OCI-LY1 (cell line): ENCODE results near the gene C18orf63.

Experiments
- H2AFZ ChIP-seq: fragments of 200-600 bp; sonication (generic), shearing (Covaris generic); 2 replicates; pipeline ENCODE4 v1.6.0; 2014; ENCODE audit warnings: antibody characterized with exemption, mild to moderate bottlenecking, low read length
- H3F3A ChIP-seq: fragments of 200-600 bp; sonication (generic), shearing (Covaris generic); 2 replicates; pipeline ENCODE4 v1.6.0; 2014; ENCODE audit warnings: mild to moderate bottlenecking, antibody characterized with exemption, low read length, moderate library complexity; ENCODE audit not compliant: insufficient read depth
- H3K27ac ChIP-seq: fragments of 200-600 bp; sonication (generic); 2 replicates; pipeline ENCODE4 v1.5.1; 2014; ENCODE audit warnings: low read length, mixed run types, mild to moderate bottlenecking, low read depth; ENCODE audit not compliant: poor library complexity, severe bottlenecking
- H3K27me3 ChIP-seq: fragments of 200-600 bp; sonication (generic); 2 replicates; pipeline ENCODE4 v1.6.0; 2014; ENCODE audit warnings: antibody characterized with exemption, mild to moderate bottlenecking, low read length, moderate library complexity; ENCODE audit not compliant: insufficient read depth
- H3K36me3 ChIP-seq: fragments of 200-600 bp; sonication (generic); 2 replicates; pipeline ENCODE4 v1.6.1; 2014; ENCODE audit warnings: mild to moderate bottlenecking, antibody characterized with exemption, low read length, moderate library complexity, mixed read lengths; ENCODE audit not compliant: insufficient read depth
- H3K4me1 ChIP-seq: fragments of 200-600 bp; sonication (generic); 2 replicates; pipeline ENCODE4 v1.5.1; 2014; ENCODE audit warnings: mild to moderate bottlenecking, low read length, moderate library complexity; ENCODE audit not compliant: insufficient read depth, severe bottlenecking
- H3K4me2 ChIP-seq: fragments of 200-600 bp; sonication (generic), shearing (Covaris generic); 2 replicates; pipeline ENCODE4 v1.6.1; 2014; ENCODE audit warnings: low read length
- H3K4me3 ChIP-seq: fragments of 200-600 bp; sonication (generic); 2 replicates; pipeline ENCODE4 v1.5.1; 2014; ENCODE audit warnings: low read length, low read depth, mild to moderate bottlenecking, mixed read lengths; ENCODE audit not compliant: poor library complexity, severe bottlenecking
- H3K79me2 ChIP-seq: fragments of 200-600 bp; shearing (Covaris generic); 2 replicates; pipeline ENCODE4 v1.6.1; 2016; ENCODE audit warnings: mixed run types, low read length, mixed read lengths; ENCODE audit not compliant: insufficient read depth
- H3K9ac ChIP-seq: fragments of 200-600 bp; sonication (generic), shearing (Covaris generic); 2 replicates; pipeline ENCODE4 v1.6.1; 2014; ENCODE audit warnings: mild to moderate bottlenecking, low read length, mixed read lengths
- H3K9me2 ChIP-seq: fragments of 200-600 bp; sonication (generic), shearing (Covaris generic); 2 replicates; pipeline ENCODE4 v1.6.1; 2014; ENCODE audit warnings: low read depth, mild to moderate bottlenecking, low read length, mixed read lengths
- H3K9me3 ChIP-seq: fragments of 200-600 bp; shearing (Covaris generic); 2 replicates; pipeline ENCODE4 v1.6.1; 2014; ENCODE audit warnings: low read length, mixed read lengths
- H4K20me1 ChIP-seq: fragments of 200-600 bp; sonication (generic), shearing (Covaris generic); 2 replicates; pipeline ENCODE4 v1.6.0; 2016; ENCODE audit warnings: mild to moderate bottlenecking, low read length; ENCODE audit not compliant: insufficient read depth
- EZH2 ChIP-seq: fragments of 200-600 bp; sonication (generic), shearing (Covaris generic); IDR thresholded peaks from 2 replicates; pipeline ENCODE4 v1.8.0; 2017; ENCODE audit warnings: borderline replicate concordance, mixed run types, mild to moderate bottlenecking, antibody characterized with exemption, low read length, moderate library complexity, mixed read lengths
- TF ChIP-seq, protein P1 (sequence below): fragments of 200-600 bp; sonication (generic), shearing (Covaris generic); IDR thresholded peaks from 2 replicates; pipeline ENCODE4 v1.5.1; 2017; ENCODE audit warnings: mild to moderate bottlenecking, antibody characterized with exemption, low read length, moderate library complexity, mixed read lengths

C18orf63 gene

DNA sequence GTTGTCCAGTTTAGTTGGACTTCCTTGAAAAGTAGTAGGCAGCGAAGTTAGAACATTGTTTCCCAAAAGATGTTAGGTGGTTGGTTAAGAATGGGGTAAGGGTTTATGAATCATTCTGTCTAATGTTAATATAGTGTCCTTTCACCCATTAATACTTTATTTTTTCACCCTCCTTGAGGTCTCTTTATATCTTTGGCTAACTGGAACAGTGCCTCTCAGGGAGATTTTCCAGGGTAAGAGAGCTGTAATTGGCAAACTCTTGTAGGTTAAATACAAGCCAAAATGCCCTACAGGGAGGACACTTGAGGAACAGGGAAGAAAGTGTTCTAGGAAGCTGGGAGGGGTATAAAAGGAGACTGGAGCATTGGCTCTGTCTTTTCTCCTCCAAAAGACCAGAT, 22.3 kb downstream of the C18orf63 start:
- Histone ChIP-seq H3K27ac (no peak overlapping the region), H4K20me1 (no peaks in the 10 kb centered on the region), H3K79me2 (no peaks in the 10 kb centered on the region), H3K4me3 (no peak overlapping the region), H3K9ac (no peak overlapping the region), H3K4me1 (no peaks in the 10 kb centered on the region), H3K36me3 (no peaks in the 10 kb centered on the region), H2AFZ (no peak overlapping the region), H3F3A (no peaks in the 10 kb centered on the region), H3K4me2 (no peak overlapping the region), H3K9me2 (no peaks in the 10 kb centered on the region), H3K9me3 (no peaks in the 10 kb centered on the region), H3K27me3 (no peaks in the 10 kb centered on the region; the same call in 1 of the 2 replicates)
- no peak for TF ChIP-seq EZH2
- TF ChIP-seq, protein P1, sequence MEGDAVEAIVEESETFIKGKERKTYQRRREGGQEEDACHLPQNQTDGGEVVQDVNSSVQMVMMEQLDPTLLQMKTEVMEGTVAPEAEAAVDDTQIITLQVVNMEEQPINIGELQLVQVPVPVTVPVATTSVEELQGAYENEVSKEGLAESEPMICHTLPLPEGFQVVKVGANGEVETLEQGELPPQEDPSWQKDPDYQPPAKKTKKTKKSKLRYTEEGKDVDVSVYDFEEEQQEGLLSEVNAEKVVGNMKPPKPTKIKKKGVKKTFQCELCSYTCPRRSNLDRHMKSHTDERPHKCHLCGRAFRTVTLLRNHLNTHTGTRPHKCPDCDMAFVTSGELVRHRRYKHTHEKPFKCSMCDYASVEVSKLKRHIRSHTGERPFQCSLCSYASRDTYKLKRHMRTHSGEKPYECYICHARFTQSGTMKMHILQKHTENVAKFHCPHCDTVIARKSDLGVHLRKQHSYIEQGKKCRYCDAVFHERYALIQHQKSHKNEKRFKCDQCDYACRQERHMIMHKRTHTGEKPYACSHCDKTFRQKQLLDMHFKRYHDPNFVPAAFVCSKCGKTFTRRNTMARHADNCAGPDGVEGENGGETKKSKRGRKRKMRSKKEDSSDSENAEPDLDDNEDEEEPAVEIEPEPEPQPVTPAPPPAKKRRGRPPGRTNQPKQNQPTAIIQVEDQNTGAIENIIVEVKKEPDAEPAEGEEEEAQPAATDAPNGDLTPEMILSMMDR = no peak

DNA sequence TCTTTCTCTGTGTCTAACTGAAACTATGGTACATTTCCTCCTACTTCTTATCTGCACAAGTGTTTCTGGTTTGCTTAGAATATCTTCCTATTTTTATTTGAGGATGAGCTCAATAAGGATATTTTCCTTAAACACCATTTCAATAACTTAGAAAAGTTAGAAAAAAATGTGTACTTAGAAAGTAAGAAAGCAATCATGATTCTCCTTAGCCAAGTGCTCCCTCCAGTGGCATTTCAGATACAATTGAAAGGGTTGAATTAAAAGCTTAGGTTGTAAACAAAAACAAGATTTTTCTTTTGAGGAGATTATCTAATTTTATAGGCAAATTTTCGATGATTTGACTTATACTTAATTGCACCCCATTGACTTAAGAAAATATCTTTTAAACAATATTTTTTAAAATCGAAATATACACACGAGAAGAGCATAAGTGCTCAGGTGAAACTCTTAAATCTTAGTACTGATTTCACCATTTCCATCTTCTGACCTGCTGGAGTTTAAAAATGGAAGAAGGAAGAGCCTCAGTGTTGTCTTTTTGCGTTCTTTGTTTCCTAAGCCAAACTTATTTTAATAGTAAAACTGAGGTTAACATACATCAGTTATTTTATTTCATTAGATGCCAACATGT, 26.9 kb downstream of the C18orf63 start:
- H3K79me2 ChIP-seq = no peaks in the 10 kb centered on the region
- H3K4me1 ChIP-seq = no peaks in the 10 kb centered on the region
- H3K4me2 ChIP-seq = no peak overlapping the region
- no peaks in the 10 kb centered on the region for H3F3A ChIP-seq
- H3K27ac ChIP-seq = no peak overlapping the region
- no peak for TF ChIP-seq EZH2
- TF ChIP-seq, protein P1 = peak; percentile 65
- H3K9me3 ChIP-seq = no peaks in the 10 kb centered on the region
- H3K4me3 ChIP-seq = no peak overlapping the region
- H3K9me2 ChIP-seq = no peaks in the 10 kb centered on the region
- no peak overlapping the region for H3K9ac ChIP-seq
- no peaks in the 10 kb centered on the region for H3K27me3 ChIP-seq
- H4K20me1 ChIP-seq = no peaks in the 10 kb centered on the region
- no peak overlapping the region for H2AFZ ChIP-seq
- H3K36me3 ChIP-seq = no peaks in the 10 kb centered on the region

DNA sequence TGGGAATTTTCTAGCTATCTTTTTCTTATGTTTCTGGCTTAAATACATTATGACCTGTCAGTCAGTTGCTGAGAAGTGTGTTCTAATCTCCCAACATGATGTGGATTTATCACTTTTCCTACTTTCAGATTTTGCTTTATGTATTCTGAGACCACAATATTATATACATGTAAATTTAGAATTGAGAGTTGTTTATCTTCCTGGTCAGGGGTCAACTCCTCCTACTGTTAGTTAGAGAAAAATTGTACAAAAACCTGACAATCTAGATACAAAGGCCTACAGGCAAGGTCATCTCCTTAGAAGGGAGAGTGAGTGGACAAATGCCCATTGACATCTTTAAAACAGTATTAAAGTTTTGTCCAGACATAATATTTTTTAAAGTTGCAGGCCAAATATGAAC, 30.6 kb downstream of the C18orf63 start:
- H3K27ac ChIP-seq = no peak overlapping the region
- TF ChIP-seq, protein P1 = no peak
- no peak for TF ChIP-seq EZH2
- no peaks in the 10 kb centered on the region for H3K27me3 ChIP-seq
- no peaks in the 10 kb centered on the region for H3K4me1 ChIP-seq
- H3K9me2 ChIP-seq = no peaks in the 10 kb centered on the region
- no peaks in the 10 kb centered on the region for H3K36me3 ChIP-seq
- H3K79me2 ChIP-seq = no peaks in the 10 kb centered on the region
- H2AFZ ChIP-seq = no peak overlapping the region
- H3K4me2 ChIP-seq = no peak overlapping the region
- H3K4me3 ChIP-seq = no peak overlapping the region
- no peaks in the 10 kb centered on the region for H3K9me3 ChIP-seq
- H3F3A ChIP-seq = no peaks in the 10 kb centered on the region
- H4K20me1 ChIP-seq = no peaks in the 10 kb centered on the region
- no peak overlapping the region for H3K9ac ChIP-seq
